NOMO-1 treated with DMSO at 0.1 percent for 48 hours (cell line): ENCODE results near the gene SYT7.

ENCODE experiments used
- DNase-seq: peaks from one replicate; lab custom pipeline; 2025; ENCODE audit not compliant: unreplicated experiment; lab: John Stamatoyannopoulos, UW

SYT7 gene

DNA sequence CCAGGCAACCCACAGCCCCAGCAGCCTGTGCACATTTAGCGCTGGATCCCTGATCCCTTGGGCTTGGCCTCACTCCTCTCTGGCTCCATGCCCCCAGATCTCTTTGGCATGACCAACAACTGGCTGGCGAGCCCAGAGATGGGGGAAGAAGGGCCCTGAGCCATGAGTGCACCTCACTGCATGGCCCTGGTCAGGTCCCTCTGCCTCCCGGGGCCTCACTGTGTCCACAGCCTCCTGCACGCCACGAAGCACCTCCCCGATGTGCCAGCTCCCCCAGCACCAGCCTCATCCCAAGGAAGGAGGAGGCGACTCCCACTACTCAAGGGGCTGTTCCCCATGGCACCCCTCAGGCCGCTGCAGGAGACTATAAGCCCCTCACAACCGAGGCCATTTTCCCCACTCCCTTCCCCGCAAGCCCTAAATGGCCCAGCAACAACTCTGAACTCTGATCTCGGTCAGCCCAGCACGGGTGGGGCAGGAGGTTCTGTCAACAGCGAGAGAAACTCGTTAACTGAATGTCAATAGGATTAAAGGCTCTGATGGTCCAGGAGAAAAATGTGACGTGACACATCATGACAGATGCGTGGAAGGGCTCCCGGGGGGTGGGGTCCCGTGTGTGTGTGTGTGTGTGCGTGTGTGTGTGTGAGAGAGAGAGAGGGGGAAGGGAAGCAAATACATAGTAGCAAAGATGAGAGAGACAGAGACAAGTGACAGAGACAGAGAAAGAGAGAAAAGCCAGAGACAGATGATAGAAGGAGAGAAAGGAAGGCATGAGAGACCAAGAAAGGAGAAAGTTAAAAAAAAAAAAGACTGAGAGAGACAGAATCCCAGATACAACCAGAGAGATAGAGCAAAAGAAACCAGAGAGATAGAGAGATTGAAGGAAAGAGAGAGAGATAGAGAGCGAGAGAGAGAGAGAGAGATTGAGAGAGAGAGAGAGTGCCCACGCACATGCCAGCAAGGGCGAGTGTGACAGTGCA, 28.4 kb upstream of the SYT7 start:
- DNase-seq, result no peak

DNA sequence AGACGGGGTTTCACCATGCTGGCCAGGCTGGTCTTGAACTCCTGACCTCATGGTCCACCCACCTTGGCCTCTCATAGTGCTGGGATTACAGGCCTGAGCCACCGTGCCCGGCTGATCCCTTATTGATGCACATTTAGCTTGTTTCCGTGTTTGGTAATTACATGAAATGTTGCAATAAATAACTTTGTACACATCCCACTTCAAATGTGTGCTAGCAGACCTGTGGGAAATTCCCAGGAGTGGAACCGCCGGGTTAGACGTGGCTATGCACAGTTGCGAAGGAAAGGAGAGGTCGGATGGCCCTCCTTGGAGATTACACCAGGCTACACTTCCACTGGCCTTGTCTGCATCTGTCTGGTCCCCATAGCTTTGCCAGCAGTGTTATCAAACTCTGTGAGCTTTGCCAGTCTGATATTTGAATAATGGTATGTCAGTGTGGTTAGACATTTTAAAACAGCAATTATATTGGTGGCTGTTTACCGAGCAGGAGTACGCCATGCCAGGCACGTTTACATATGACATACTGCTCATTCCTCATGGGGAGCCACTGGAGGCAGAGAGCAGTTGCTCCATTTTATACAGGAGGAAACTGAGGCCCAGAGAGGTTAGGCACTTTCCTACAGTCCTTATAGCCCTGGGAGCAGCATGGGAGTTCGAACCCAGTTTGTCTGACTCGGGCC, 27.2 kb upstream of the SYT7 start:
- DNase-seq, result no peak

DNA sequence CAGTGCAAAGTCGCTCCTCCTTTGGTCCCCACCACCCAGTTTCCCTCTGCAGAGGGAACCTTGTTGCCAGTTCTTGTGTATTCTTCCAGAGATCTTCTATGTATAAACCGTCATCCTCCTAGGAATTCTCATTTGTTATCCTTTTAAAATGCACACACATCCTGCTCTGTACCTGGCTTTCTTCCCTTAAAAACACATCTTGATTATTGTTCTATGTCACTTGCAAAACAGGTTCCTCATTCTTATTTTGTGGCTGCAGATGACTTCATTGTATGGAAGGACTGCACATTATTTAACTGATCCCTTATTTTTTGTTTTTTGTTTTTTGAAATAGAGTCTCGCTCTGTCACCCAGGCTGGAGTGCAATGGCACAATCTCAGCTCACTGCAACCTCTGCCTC, 26.6 kb upstream of the SYT7 start:
- DNase-seq, result no peak

DNA sequence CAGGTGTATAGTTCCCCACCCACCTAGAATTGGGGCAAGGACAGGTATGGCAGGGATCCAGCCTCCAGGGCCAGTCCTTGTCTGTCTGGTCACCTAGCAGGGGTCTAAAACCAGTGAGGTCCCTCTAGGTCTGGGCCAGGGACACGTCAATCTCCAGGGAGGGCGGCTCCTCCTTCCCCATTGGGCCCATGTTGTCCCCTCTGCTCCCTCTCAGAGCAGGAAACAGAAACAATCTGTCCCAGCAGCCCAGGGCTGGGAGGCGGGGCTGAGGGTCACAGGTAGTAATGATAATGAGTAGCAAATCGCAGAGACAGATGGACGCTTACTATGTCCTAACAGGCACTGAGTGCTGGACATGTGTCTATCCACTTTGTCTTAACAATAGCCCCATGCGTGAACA, 22.8 kb upstream of the SYT7 start:
- no peak for DNase-seq

DNA sequence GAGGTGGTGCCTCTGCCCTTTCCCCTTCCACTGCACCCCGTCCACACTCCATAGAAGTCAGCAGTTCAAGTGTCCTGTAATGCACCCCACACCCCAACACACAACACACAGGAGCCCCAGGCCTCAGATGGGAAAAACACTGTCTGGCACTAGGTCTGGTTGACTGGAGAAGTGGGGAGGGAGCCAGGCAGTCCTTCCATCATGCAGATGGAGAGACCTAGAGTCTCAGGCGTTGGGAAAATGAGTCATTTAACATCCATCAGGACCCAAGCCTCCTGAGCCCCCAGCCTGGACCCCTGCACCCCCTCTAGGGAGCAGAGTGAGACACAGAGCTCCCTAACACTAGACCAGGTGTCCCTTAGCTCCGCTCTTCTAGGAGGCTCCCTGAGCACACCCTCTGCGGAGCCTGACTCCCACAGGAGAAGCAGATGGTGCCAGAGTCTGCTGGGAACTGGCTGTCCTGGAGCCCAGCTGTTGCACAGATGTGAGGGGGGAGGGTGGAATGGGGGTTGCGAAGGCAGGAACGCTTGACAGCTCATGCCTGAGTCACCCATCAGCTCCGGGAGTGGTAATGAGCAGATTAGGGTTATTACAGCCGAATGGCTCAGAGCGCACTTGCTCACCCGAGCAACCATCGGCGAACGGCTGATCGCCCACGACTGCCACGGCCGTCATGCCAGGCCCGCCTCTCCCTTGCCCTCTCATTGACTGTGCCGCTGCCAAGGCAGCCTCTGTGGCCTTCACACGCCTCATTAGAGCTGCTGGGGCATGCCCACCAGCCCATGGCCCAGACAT, 22.1 kb upstream of the SYT7 start:
- DNase-seq, result no peak

DNA sequence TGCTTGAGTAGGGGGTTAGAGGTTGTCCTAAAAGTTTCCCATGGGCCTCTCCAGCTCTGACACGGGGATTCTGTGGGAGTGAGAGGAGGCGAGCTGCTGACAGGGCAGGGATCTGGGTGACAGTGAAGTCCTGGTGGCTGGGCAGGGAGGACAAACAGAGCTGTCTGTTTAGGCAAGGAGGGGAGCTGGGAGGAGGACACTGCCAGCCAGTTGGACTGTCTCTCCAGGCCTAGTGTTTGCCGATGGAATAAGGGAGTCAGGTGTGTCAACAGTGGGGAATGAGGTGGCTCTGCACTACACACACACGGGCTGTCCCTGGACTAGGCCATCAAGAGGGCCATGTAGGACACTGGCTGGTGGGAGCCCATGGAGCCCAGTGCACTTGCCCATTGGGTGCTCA, 20.6 kb upstream of the SYT7 start:
- DNase-seq, result no peak

DNA sequence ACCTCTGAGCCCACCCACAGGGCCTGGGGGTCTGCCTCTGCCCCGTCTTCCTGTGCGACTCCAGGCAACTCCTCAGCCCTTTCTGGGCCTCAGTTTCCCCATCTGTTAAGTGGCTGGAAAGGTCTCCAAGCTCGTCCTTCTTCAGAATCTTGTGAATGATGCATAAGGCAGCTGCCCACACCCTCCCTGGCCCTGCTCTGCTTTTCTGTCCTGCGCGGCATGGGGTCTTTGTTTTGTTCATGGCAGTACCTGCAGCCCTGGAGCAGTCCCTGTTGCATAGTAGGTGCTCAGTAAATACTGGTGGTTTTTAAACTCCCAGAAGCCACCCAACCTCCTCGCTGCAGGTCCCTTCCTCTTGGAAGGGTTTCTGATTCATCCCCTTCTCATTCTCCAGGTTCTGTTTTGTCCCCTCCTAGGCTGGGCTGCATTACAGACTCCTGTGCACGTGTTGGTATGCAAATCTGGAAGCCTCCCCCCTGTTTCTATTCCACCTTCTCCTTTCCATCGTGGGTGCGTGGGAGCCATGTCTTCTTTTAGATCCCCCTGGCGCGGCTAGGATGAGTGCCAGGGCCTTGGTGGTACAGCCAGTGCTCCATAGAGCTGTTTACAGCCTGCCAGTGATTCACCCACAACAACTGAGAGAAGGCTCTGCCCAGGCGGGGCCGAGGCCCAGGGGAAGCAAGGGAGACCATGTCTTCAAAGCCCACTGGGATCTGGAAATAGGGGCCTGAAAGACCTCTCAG, 19.3 kb upstream of the SYT7 start:
- DNase-seq, result no peak

DNA sequence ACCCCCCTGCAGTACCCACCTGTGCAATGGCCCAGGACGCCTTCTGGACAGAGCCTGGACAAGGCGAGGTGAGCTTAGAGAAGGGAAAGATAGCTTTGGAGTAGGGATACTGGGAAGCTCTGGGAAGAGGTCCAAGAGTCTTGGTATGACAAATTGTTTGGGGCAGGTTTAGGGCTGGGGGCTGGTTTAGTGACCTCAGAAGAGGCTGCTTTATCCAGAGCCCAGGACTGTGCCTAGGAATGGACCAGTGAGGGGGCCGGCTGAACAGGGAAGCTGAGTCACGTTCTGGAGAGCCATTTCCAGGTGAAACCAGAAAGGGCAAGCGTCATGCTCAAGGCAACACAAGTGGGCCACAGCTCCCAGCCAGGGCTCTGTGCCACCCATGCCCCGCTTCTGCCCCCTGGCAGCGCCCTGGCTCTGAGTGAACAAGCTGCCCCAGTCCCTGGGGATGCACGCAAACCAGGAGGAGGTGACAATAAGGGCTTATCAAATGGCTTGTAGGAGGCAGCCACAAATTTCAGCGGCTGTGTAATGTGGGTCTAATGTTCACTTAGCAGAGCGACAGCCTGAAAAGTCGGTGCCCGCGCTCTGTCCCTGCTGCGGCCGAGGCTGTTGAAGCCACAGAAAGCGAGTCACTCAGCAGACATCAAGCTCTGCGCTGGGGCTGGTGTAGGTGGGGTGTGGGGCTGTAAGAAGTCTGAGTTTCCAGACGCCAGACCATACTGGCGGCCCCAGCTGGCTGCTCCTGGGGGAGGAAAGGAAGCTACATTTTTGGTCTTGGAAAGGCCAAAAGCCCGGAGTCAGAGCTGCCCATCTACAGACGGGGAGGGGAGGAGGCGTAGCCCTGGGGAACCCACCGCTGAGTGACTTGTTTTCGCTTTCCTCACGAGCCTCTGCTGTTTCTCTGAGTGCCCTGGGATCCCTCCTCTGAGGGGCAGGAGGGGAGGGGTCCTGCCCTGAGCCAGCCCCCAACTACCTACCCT, 18.3 kb upstream of the SYT7 start:
- no peak for DNase-seq

DNA sequence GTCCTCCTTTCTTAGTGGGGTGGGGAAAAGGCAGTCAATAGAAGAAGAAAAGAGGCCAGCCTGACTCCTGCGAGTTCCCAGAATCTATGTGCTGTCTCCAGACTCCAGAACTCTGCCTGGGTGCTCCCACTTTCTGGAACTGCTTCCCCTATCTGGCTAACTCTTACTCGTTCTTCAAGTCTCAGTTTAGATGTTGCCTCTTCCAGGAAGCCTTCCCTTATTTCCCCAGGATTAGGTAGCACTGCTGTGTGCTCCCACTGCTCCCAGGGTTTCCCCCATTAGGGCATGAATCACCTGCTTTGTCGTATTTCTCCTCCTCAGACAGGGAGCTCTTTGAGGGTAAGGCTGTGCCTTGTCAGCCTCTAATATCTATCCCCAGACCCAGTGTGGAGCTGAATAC, 17.5 kb upstream of the SYT7 start:
- DNase-seq, result no peak

DNA sequence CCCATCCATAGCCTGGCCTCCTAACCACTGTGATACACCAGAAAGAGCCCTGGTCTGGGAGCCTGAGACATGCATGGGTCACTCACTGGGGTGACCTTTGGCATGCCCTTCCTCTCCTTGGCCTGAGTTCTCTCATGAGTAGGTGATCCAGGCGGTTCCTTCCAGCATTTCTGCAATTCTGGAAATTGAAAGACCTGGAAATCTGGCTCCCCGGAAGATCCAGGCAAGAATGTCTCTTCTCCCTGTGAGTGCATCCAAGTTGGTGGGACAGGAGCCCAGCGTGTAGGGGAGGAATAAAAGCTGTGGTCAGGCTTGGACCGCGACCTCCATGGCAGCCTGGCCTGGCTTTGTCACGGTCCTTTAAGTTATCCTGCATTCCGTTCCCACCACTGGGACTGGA, 16.1 kb upstream of the SYT7 start:
- no peak for DNase-seq

DNA sequence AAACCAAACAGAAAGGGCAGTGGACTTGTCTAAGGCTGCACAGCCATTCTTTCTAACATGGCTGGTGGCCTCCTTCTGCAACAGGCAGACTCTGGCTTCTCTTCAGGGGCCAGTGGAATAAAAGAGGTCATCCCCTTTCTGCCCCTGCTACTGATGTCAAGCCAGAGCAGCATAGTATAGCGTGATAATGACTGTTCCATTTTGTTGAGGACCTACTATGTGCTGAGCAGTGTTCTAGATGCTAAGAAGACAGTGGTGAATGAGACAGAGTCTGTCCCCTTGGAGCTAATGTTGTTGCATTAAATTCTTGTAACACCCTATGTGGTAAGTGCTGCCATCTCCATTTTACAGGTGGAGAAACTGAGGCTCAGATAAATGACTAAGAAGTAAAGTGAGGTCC, 15.7 kb upstream of the SYT7 start:
- no peak for DNase-seq

DNA sequence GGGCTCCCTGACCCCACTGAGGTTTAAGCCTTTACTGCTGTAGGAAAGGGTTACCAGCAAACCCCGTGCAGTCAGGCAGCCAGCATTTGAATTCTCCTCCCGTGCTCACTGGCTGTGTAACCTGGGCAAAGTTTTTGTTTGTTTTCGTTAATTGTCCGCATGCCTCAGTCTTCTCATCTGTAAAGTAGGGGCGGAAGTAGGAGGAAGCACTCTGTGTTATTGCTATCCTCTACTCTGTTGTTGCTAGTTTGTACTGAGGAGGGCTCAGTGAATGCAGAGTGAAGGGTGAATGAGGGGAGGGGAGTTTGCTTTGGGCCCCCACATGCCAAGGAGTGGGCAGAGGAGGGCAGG, 14.0 kb upstream of the SYT7 start:
- no peak for DNase-seq

DNA sequence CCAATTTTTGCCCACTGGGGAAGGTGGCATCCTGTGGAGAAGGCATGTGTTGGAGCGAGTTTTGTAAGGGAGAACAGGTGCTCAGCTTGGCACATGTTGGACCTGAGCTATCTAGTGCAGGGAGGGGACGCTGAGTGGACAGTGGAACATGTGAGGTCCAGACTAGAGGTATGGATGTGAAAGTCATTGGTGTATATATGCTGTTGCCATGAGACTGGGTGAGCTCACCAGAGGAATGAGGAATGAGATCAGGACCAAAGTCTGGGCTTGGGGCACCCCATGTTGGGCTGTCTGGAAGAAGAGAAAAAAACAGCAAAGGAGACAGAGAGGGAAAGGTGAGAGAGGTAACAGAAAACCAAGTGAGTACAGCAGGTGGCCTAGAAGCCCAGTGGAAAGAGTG, 12.3 kb upstream of the SYT7 start:
- no peak for DNase-seq

DNA sequence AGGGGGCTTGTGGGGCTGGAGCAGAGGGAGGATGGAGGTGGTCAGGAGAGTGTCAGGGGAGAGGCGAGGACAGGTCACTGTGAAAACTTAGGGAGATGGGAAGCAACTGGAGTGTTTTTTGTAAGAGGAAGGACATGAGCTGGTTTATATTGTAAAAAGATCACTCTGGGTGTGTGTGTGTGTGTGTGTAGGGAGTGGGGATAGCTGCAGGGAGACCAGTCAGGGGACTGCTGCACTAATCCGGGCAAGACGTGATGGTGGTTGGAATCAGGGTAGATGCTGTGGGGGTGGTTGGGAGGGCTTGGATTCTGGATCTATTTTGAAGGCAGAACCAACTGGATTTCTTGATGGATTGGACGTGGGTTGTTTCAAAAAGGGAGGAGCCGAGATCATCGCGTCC, 11.3 kb upstream of the SYT7 start:
- DNase-seq, result no peak

DNA sequence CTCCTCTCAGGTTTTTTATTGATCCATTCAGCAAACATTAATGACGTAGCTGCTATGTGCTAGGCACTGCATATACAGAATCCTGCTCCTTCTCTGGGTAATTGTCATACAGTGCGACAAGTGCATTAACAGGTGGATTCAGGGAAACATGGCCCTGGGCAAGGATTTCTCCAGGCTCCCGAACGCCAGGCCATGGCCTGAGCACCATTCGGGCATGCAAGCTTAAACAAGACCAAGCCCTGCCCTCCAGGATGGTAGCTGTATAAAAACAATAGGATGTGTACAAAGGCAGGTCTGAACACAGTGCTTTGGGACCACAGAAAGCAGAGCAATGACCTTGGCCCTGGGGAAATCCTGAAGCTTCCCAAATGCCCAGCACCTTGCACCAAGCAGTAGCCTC, 9.1 kb upstream of the SYT7 start:
- DNase-seq, result no peak

DNA sequence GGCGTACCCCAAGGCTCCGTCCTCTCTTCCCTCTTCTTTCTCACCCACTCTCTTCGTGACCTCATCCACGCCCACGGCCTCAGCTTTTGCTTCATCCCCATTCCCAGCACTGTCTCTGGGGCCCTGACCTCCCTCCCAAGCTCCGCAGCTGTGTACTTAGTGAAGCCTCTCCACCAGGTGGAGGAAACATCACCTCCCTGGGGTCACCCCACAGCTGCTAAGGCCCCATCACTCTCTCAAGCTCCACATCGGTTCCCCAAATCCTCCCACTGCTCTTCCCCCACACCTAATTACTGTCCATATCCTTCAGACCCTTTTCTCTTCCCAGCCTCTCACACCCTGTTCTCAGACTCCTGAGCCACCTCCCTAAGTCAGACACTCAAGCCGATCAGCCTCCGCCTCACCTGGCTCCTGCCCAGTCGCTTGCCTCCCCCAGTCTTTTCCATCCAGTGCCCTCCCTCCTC, 7.9 kb upstream of the SYT7 start:
- DNase-seq, result no peak

DNA sequence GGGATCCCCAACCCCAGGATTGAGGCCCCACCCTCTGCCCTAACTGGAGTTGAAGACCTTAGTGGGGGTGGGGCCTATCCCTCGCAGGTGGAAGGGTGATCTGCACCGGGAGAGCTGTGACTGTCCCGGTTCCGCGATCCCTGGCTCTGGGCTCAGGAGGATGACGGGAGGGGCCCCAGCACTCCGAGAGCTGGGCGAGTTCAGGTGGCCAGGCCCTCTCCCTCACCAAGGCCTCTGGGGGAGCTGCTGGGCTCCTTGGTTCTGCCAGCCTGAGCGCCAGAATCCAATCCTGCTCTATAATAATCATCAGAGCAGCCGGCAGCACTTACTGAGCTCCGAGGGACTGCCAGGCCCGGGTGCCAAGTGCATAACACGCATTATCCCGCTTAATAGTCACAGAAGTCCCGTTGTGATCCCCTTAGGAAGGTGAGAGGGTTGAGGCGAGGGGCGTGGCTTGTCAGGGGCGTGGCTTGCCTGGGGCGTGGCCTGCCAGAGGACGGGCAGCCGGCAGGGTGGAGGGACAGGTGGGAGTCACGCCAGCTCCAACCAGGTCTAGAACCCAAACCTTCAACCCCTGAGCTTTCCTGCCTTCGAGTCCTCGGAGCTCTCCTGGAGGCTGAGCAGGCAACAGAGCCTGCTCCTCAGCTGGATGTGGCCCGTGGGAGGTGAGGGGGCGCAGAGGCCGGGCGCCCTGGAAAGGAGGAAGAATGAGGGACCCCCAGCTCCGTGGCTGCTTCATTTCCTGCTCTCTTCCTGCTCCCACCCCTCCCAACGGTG, 7.3 kb upstream of the SYT7 start:
- no peak for DNase-seq

DNA sequence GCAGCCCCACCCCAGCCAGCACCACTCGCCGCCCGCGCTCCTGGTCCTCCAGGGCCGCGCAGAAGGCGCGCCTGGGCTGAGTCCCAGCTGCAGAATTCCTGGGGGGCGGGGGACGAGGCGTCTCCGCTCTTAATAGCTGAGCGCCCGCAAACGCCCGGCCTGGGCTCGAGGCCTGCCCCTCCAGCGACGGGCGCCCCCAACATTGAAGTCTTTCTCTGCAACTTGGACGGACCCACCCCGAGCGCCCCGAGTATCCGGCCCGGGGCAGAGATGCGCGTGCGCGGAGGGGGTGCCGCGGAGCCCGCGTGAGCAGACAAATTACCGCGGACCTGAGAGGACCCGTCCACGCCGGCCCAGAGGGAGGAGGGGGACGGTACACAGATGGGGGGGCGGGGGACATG, 6.7 kb upstream of the SYT7 start:
- DNase-seq, result no peak

DNA sequence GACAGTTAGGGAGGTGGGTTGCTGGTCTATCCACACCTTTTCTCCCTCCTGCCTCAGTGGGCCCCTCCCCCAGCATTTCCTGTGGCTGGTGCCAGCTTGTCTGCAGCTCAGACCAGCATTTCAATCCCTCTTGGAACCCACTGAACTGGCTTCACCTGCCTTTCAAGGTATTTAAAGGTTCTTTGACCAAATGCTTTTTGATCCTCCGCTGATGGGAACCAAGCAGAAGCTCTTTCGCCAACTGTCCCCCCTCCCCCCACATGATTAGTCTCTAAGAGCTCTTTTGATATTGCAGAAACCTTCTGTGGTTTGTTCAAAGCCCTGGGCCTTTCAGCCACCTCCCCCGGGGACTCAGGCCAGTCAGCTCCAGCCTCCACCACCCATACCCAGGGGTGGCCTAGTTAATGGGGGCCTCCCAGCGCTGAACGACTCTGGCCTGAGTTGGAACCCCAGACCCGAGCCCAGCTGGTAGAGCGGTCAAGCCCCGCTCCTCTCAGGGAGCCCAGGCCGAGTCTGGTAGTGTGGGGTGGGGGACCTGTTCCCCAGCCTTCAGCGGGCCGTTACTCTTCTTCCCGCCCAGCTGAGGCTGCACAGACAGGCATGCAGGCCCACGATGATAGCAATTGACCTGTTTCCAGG, 6.0 kb upstream of the SYT7 start:
- DNase-seq, result no peak
